K562 (cell line): ENCODE data around the gene HEXIM2. TPM values are rescaled to one million over a fixed set of nuclear protein-coding genes. Genes with fewer than 3 reads are reported as not detected.

Experiments
- ARID1B ChIP-seq: fragments of 450-650 bp; IDR thresholded peaks from 2 replicates; pipeline ENCODE4 v1.6.1; 2016; ENCODE audit warnings: antibody characterized with exemption, mild to moderate bottlenecking, inconsistent platforms
- ARID4B ChIP-seq: sonication (generic); formaldehyde crosslinking; IDR thresholded peaks from 2 replicates; pipeline ENCODE4 v1.8.0; 2022; ENCODE audit warnings: mild to moderate bottlenecking, missing genetic modification reagents
- ATF1 ChIP-seq, 2 experiments: fragments of 450-650 bp in 1 of 2; IDR thresholded peaks; 2 replicates each; pipeline ENCODE4 v1.6.1; 2016; ENCODE audit warnings: missing compliant biosample characterization in 1 of 2, missing genetic modification characterization in 1 of 2
- BRF2 ChIP-seq: IDR thresholded peaks from 3 replicates; pipeline ENCODE4 v1.6.1; 2011; ENCODE audit warnings: borderline replicate concordance, mild to moderate bottlenecking; ENCODE audit not compliant: insufficient read length, insufficient read depth
- EP300 ChIP-seq: IDR thresholded peaks from 2 replicates; pipeline ENCODE4 v1.6.1; 2012; ENCODE audit warnings: low read length, improper control_type of control experiment
- HEY1 ChIP-seq: fragments of 250-450 bp; sonication (Bioruptor Pico); IDR thresholded peaks from 2 replicates; pipeline ENCODE4 v1.5.0; 2020; ENCODE audit warnings: mild to moderate bottlenecking, moderate library complexity, borderline replicate concordance
- NFIX ChIP-seq: fragments of 250-450 bp; sonication (Bioruptor Pico); IDR thresholded peaks from 2 replicates; pipeline ENCODE4 v1.4.0; 2020; ENCODE audit warnings: low read depth, mild to moderate bottlenecking, moderate library complexity
- PHF8 ChIP-seq: fragments of 200-600 bp; sonication (generic); IDR thresholded peaks from 2 replicates; pipeline ENCODE4 v1.6.1; 2012; ENCODE audit warnings: mixed run types, mild to moderate bottlenecking, inconsistent platforms, low read length, moderate library complexity, borderline replicate concordance
- POLR2G ChIP-seq: fragments of 200-400 bp; formaldehyde crosslinking; IDR thresholded peaks from 2 replicates; pipeline ENCODE4 v1.6.1; 2017; ENCODE audit warnings: low read depth, mild to moderate bottlenecking, antibody characterized with exemption, low read length, moderate library complexity
- STAG1 ChIP-seq: sonication (generic); formaldehyde crosslinking; IDR thresholded peaks from 2 replicates; pipeline ENCODE4 v1.5.0; 2020; ENCODE audit warnings: missing genetic modification reagents, borderline replicate concordance
- TAL1 ChIP-seq: fragments of 450-650 bp; IDR thresholded peaks from 2 replicates; pipeline ENCODE4 v1.6.1; 2016; ENCODE audit warnings: mild to moderate bottlenecking
- TRIM25 ChIP-seq: fragments of 450-650 bp; IDR thresholded peaks from 2 replicates; pipeline ENCODE4 v1.7.0; 2016; ENCODE audit warnings: borderline replicate concordance
- ZBTB2 ChIP-seq: fragments of 450-650 bp; IDR thresholded peaks from 2 replicates; pipeline ENCODE4 v1.6.1; 2016; ENCODE audit warnings: antibody characterized with exemption
- ZFP1 ChIP-seq: fragments of 450-650 bp; formaldehyde crosslinking; IDR thresholded peaks from 2 replicates; pipeline ENCODE4 v1.4.0; 2020; ENCODE audit warnings: mild to moderate bottlenecking, mixed read lengths
- polyA plus RNA-seq, 8 experiments: library from polyadenylated mRNA; depleted of rRNA in 4 of 8; stranded (reverse) in 5 of 8; unstranded in 3 of 8; fragments of >200 nt; fragmentation: Nextera tagmentation in 2 of 8; fragmentation: Illumina TruSeq in 1 of 8; extraction: Ambion mirVana in 2 of 8; extraction: Trizol in 1 of 8; gene quantifications; 2 replicates each; pipeline versions ENCODE4 v1.2.1 to v1.2.3, GENCODE V29; 2011 to 2014; ENCODE audit warnings: inconsistent platforms in 1 of 8, missing spikeins in 1 of 8
- total RNA-seq, 7 experiments: library from RNA; depleted of rRNA in 6 of 7; stranded (reverse); fragments of >200 nt in 6 of 7; fragmentation: Illumina TruSeq in 2 of 7; extraction: Trizol in 2 of 7; gene quantifications; 2 replicates each; pipeline versions ENCODE4 v1.2.1 to v1.2.3, GENCODE V29; 2011 to 2021; ENCODE audit warnings: low replicate concordance in 1 of 7
- TF ChIP-seq, protein P1 (sequence below): sonication (generic); formaldehyde crosslinking; IDR thresholded peaks from 2 replicates; pipeline ENCODE4 v1.4.0; 2020; ENCODE audit warnings: mild to moderate bottlenecking, missing genetic modification reagents

HEXIM2 gene
- total and polyA plus RNA-seq, 9 of the 15 experiments (the other 6 are each of a cell fraction or from before 2014, with no cell fraction given): 0.69 to 3.4 (median 1.1) TPM; not detected in 2

DNA sequence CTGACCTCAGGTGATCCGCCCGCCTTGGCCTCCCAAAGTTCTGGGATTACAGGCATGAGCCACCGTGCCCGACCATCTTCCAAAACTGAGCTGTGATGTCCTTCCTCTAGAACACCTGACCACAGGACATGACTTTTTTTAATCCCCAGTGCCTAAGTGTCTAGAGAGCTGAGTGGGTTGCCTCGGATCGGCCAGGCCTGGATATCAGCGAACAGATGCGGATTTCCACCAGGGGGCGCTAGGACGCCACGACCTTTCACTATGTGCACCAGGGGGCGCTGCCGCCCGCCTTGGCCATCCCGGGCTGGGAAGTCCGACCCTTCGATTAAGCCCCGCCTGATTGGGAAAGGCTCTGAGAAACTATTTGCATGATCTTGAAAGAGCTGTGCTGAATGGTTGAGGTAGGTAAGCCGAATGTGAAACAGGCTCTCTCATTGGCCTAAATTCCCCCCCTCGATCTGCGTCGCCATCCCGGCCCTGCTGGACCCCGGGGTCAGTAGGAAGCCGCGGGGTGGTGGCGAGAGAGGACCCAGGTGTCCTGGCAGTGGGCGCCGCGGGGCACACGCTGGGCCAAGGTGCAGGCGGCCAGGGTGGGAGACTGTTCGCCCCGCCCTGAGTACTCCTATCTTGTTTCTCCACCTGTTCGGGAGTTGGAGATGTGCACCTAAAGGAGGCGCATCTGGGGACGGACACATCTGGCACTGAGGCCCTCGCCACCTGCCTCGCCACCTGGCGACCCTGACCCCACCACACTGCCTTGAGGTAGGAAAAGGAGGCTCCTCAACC, 26.3 kb upstream of the HEXIM2 start, which contains the start of gene ACBD4 (continued):
- TF ChIP-seq EP300: peak; percentile 53; the same call in 1 of the 2 replicates
- peak; percentile 82 for TF ChIP-seq TAL1
- no peak for TF ChIP-seq BRF2
- no peak for TF ChIP-seq ATF1 (CRISPR knock-in tag; IDR thresholded peaks at IDR 0.05)
- peak; percentile 92 for TF ChIP-seq ATF1 (tag; IDR thresholded peaks at IDR 0.05)
- TF ChIP-seq ARID1B: peak; percentile 86
- peak; percentile 98 for TF ChIP-seq STAG1 (CRISPR knock-in tag)
- peak; percentile 73; the same call in 1 of the 2 replicates for TF ChIP-seq ZBTB2
- no peak for TF ChIP-seq HEY1 (CRISPR knock-in tag)
- no peak for TF ChIP-seq NFIX (CRISPR knock-in tag)
- TF ChIP-seq PHF8: peak; percentile 72; the same call in 1 of the 2 replicates
- TF ChIP-seq, protein P1, sequence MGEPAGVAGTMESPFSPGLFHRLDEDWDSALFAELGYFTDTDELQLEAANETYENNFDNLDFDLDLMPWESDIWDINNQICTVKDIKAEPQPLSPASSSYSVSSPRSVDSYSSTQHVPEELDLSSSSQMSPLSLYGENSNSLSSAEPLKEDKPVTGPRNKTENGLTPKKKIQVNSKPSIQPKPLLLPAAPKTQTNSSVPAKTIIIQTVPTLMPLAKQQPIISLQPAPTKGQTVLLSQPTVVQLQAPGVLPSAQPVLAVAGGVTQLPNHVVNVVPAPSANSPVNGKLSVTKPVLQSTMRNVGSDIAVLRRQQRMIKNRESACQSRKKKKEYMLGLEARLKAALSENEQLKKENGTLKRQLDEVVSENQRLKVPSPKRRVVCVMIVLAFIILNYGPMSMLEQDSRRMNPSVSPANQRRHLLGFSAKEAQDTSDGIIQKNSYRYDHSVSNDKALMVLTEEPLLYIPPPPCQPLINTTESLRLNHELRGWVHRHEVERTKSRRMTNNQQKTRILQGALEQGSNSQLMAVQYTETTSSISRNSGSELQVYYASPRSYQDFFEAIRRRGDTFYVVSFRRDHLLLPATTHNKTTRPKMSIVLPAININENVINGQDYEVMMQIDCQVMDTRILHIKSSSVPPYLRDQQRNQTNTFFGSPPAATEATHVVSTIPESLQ (CRISPR knock-in tag): no peak; the same call in 1 of the 2 replicates
- TF ChIP-seq TRIM25: no peak
- peak; percentile 61; the same call in 1 of the 2 replicates for TF ChIP-seq ARID4B (CRISPR knock-in tag)
- no peak for TF ChIP-seq ZFP1 (CRISPR knock-in tag)
- peak; percentile 71 for TF ChIP-seq POLR2G
